HEK293 (cell line): ENCODE measurements around the gene CDIPT.

Experiments used
- KLF10 ChIP-seq: fragments of 450-650 bp; IDR thresholded peaks from 2 replicates; pipeline ENCODE4 v1.5.1; 2018; ENCODE audit warnings: missing biosample characterization, mild to moderate bottlenecking, missing genetic modification characterization
- MEIS1 ChIP-seq: sonication (generic); formaldehyde crosslinking; IDR thresholded peaks from 2 replicates; pipeline ENCODE4 v1.8.1; 2022; ENCODE audit warnings: missing genetic modification reagents, mild to moderate bottlenecking, borderline replicate concordance
- SETDB1 ChIP-seq: IDR thresholded peaks from one replicate; pipeline ENCODE4 v1.6.1; 2017; ENCODE audit warnings: mild to moderate bottlenecking, low read length, moderate library complexity, mixed read lengths; ENCODE audit not compliant: insufficient read length
- TCF7L2 ChIP-seq: IDR thresholded peaks from 2 replicates; pipeline ENCODE4 v1.6.1; 2011; ENCODE audit warnings: low read depth, mild to moderate bottlenecking, inconsistent platforms, low read length, moderate library complexity, borderline replicate concordance
- TRIM28 ChIP-seq: IDR thresholded peaks from 2 replicates; pipeline ENCODE4 v1.6.1; 2011; ENCODE audit warnings: low read length, control low read depth, borderline replicate concordance
- YY1 ChIP-seq: fragments of 450-650 bp; formaldehyde crosslinking; IDR thresholded peaks from 2 replicates; pipeline ENCODE4 v1.5.1; 2018; ENCODE audit warnings: missing biosample characterization, missing genetic modification characterization
- ZNF121 ChIP-seq: fragments of 450-650 bp; formaldehyde crosslinking; IDR thresholded peaks from 2 replicates; pipeline ENCODE4 v1.5.1; 2016; ENCODE audit warnings: missing biosample characterization, missing genetic modification characterization
- ZNF138 ChIP-seq: fragments of 450-650 bp; formaldehyde crosslinking; IDR thresholded peaks from 2 replicates; pipeline ENCODE4 v1.5.1; 2016; ENCODE audit warnings: missing biosample characterization, missing genetic modification characterization, borderline replicate concordance
- ZNF157 ChIP-seq: fragments of 450-650 bp; formaldehyde crosslinking; IDR thresholded peaks from 2 replicates; pipeline ENCODE4 v1.5.1; 2016; ENCODE audit warnings: missing biosample characterization, missing genetic modification characterization
- ZNF350 ChIP-seq: fragments of 450-650 bp; formaldehyde crosslinking; IDR thresholded peaks from 2 replicates; pipeline ENCODE4 v1.5.0; 2017; ENCODE audit warnings: missing biosample characterization, mild to moderate bottlenecking, missing genetic modification characterization
- ZNF654 ChIP-seq: fragments of 450-650 bp; formaldehyde crosslinking; IDR thresholded peaks from 2 replicates; pipeline ENCODE4 v1.5.1; 2016; ENCODE audit warnings: low read depth, missing biosample characterization, missing genetic modification characterization
- TF ChIP-seq, protein P1 (sequence below): fragments of 450-650 bp; formaldehyde crosslinking; IDR thresholded peaks from 2 replicates; pipeline ENCODE4 v1.5.1; 2016; ENCODE audit warnings: missing biosample characterization, missing genetic modification characterization
- TF ChIP-seq, protein P2 (sequence below): fragments of 450-650 bp; formaldehyde crosslinking; IDR thresholded peaks from 2 replicates; pipeline ENCODE4 v1.5.1; 2016; ENCODE audit warnings: missing biosample characterization, missing genetic modification characterization
- TF ChIP-seq, protein P3 (sequence below): fragments of 450-650 bp; formaldehyde crosslinking; IDR thresholded peaks from 2 replicates; pipeline ENCODE4 v1.5.1; 2016; ENCODE audit warnings: missing biosample characterization, missing genetic modification characterization, low read depth

DNA sequence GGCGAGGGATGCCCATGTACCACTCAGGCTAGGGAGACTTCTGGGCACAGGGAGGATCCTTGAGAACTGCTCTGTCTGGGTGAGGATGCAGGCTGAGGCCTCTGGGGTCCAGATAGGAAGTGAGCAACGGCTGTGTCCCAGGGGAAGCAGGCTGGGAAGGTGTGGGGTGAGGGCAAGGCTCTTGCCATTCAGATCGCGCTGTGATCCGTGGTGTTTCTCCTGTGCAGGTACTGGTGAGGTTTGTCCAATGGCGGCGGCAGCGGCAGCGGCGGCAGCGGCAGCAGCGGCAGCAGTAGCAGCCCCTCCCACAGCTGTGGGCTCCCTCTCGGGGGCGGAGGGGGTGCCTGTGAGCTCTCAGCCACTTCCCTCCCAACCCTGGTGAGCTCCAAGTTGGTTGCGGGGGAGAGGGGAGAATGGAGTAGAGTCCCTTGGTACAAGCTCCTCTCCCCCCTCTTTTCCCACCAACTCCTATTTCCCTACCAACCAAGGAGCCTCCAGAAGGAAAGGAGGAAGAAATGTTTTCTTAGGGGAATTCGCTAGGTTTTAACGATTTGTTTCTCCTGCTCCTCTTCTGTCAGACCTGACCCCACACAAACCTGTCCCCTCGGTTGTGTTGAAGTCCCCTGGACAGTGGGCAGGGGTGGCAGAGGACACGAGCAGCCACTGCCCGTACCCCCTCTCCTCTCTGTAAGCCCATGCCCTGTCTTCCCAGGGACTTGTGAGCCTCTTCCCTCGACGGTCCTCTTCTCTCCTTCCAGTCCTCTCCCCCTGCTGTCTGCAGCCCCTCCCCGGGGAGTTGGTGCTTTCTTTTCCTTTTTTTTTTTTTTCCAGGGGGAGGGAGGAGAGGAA lies 53.0 kb downstream of the CDIPT start:
- TF ChIP-seq, protein P1, sequence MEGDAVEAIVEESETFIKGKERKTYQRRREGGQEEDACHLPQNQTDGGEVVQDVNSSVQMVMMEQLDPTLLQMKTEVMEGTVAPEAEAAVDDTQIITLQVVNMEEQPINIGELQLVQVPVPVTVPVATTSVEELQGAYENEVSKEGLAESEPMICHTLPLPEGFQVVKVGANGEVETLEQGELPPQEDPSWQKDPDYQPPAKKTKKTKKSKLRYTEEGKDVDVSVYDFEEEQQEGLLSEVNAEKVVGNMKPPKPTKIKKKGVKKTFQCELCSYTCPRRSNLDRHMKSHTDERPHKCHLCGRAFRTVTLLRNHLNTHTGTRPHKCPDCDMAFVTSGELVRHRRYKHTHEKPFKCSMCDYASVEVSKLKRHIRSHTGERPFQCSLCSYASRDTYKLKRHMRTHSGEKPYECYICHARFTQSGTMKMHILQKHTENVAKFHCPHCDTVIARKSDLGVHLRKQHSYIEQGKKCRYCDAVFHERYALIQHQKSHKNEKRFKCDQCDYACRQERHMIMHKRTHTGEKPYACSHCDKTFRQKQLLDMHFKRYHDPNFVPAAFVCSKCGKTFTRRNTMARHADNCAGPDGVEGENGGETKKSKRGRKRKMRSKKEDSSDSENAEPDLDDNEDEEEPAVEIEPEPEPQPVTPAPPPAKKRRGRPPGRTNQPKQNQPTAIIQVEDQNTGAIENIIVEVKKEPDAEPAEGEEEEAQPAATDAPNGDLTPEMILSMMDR (tag by site-specific recombination) = no peak
- TF ChIP-seq, protein P2, sequence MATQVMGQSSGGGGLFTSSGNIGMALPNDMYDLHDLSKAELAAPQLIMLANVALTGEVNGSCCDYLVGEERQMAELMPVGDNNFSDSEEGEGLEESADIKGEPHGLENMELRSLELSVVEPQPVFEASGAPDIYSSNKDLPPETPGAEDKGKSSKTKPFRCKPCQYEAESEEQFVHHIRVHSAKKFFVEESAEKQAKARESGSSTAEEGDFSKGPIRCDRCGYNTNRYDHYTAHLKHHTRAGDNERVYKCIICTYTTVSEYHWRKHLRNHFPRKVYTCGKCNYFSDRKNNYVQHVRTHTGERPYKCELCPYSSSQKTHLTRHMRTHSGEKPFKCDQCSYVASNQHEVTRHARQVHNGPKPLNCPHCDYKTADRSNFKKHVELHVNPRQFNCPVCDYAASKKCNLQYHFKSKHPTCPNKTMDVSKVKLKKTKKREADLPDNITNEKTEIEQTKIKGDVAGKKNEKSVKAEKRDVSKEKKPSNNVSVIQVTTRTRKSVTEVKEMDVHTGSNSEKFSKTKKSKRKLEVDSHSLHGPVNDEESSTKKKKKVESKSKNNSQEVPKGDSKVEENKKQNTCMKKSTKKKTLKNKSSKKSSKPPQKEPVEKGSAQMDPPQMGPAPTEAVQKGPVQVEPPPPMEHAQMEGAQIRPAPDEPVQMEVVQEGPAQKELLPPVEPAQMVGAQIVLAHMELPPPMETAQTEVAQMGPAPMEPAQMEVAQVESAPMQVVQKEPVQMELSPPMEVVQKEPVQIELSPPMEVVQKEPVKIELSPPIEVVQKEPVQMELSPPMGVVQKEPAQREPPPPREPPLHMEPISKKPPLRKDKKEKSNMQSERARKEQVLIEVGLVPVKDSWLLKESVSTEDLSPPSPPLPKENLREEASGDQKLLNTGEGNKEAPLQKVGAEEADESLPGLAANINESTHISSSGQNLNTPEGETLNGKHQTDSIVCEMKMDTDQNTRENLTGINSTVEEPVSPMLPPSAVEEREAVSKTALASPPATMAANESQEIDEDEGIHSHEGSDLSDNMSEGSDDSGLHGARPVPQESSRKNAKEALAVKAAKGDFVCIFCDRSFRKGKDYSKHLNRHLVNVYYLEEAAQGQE = no peak
- TF ChIP-seq MEIS1 (CRISPR knock-in tag) = no peak
- TF ChIP-seq TRIM28 = no peak
- no peak for TF ChIP-seq ZNF654
- TF ChIP-seq ZNF157 = no peak
- no peak for TF ChIP-seq SETDB1
- TF ChIP-seq, protein P3, sequence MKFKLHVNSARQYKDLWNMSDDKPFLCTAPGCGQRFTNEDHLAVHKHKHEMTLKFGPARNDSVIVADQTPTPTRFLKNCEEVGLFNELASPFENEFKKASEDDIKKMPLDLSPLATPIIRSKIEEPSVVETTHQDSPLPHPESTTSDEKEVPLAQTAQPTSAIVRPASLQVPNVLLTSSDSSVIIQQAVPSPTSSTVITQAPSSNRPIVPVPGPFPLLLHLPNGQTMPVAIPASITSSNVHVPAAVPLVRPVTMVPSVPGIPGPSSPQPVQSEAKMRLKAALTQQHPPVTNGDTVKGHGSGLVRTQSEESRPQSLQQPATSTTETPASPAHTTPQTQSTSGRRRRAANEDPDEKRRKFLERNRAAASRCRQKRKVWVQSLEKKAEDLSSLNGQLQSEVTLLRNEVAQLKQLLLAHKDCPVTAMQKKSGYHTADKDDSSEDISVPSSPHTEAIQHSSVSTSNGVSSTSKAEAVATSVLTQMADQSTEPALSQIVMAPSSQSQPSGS (tag by site-specific recombination) = no peak
- TF ChIP-seq ZNF121 (tag by site-specific recombination) = no peak
- TF ChIP-seq KLF10 (tag by site-specific recombination) = no peak
- no peak for TF ChIP-seq ZNF350 (tag by site-specific recombination)
- no peak for TF ChIP-seq TCF7L2
- no peak for TF ChIP-seq YY1 (tag by site-specific recombination)
- no peak for TF ChIP-seq ZNF138 (tag by site-specific recombination)
